Measurements from ENCODE around the gene PPT1.

Gene PPT1

DNA sequence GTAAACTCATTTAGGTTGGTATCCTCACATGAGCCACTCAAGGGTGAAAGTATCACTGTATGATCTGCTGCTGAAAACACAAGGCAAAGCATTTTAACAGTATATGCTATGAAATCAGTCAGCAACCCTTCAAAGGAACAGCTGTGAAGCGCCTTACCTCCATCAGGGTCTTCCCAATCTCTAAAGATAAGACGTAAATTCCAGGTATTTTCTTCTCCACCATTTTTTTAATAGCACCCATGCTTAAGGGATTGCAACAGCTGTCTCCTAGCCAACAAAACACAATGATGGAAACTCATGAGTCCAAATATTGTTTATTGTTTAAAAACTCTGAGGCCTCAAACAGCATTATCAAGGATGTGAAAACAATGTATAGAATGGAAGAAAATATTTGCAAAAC is 4.8 kb downstream of the PPT1 start:
- DNase-seq, result no peak

DNA sequence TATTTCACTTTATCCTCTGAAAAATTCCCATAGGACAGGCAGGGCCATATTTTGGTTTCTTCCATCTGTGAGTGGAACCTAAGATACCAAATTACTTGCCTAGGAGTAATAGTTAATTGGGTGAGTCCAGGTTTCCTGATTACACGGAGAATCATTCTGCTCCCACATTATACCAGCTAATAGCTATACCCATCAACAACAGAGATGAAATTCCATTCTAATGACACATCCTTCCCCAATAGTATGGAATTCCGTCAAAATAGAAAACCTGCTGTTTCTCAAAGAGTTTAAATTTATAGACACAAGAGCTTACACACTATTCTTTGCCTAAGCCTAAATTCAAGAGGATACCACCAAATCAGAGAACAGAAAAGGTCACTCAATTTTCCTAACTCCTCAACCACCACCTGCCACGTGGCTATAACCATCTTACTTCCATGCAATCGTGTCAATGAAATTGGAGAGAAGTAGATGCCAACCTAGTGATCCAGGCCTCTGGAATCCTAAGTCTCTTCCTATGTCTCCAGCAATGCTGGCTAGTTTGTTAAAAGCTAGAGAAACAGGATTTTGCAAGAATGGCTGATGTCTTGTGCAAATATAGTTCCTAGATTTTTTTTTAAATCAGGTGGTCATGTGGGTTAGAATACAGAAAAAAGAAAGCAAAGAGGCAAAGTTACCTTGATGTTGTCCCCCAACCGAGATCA is 6.2 kb downstream of the PPT1 start:
- no peak for DNase-seq

DNA sequence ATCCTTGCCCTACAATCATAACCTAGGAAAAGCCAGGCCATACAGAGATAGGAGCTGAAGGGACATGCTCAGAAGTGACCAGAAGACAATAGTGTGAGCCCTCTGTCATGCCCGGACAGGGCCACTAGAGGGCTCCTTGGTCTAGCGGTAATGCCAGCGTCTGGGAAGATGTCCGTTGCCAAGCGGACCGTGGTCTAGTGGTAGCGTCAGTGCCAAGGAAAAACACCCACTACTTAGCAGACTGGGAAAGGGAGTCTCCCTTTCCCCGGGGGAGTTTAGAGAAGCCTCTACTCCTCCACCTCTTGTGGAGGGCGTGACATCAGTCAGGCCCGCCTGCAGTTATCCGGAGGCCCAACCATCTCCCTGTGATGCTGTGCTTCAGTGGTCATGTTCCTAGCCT is 12.3 kb downstream of the PPT1 start:
- peak; percentile 82 for DNase-seq

- DNase-seq, result no peak
Observed at GRCh38 chr1:40081871-40082270, 15.2 kb downstream of the PPT1 start.

GRCh38 chr1:40079774-40080400 is 17.2 kb downstream of the PPT1 start:
- DNase-seq, result no peak

- peak; percentile 78 for DNase-seq
Observed at GRCh38 chr1:40078512-40079333, 18.3 kb downstream of the PPT1 start.

GRCh38 chr1:40076895-40077312 is 20.1 kb downstream of the PPT1 start:
- DNase-seq, result no peak

DNA sequence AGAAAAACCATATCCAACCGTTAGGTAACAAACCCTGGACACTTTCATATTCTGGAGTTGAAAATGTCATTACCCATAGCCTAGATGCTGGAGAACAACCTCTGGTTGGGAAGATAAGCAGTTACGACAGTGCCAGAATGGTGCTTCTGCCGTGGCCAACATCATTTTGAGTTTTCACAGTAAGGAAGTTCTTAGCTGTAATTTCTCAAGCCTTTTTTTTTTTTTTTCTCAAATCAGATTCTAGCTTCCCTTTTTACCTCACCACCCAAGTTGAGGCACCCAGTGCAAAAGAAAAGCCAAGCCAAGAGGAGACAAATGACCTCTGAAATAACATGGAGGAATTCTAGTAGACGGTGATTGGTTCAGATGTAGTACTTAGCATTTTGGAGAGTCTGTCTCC is 21.8 kb downstream of the PPT1 start:
- no peak for DNase-seq

DNA sequence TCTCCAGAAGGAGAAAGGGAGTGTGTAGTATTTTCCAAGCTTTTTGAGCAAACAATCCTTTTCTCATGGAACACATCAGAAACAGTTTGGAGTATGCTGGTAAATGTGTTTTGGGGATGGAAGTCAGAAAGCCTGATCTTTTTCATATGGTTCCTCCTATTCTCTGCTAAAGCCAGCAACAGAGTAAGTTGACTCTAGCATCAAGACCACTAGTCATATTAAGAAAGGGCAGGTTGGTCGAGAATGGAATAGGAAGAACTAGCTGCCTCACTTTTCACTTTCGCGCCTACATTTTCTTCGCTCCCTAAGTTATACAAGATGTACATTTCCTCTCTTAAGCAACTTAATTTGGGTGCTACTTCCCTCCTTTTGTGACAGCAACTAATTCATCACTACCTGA is 24.0 kb downstream of the PPT1 start:
- no peak for DNase-seq

DNA sequence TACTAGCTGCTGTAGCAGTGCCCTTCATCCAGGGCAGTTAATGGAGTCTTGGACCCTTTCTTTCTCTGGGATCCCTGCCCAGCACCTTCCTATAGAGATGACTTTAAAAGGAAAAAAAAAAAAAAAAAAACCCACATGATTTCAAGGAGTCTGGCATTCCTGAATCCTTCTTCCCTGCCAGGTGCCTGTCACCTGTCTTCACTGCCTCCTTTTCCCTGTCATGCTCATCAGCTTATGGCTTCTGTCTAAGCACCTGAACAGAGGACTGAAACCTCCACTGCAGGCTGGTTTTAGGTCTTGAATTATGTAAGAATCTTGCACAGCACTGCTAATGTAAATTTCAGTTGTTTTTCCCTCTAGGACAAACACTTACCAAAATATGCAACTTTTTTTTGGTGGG is 24.9 kb downstream of the PPT1 start:
- no peak for DNase-seq

DNA sequence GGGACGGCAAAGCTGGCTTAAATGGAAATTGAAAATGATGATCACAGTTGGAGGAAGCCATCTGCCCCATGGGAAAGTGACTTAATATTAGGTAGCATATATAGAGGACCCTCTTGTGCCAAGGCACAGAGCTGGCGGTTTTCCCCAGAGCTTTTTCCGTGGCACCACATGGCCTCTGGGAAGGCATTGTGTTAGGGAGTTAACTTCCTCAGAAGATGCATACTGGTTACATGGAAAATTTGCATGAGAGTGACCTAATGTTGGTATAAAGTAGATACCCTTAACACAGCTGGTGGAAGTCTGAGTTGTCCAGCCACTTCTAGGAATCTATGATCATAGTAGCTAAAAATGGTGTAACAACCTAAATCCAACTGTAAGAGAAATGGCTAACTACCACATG is 29.2 kb downstream of the PPT1 start:
- DNase-seq, result no peak

DNA sequence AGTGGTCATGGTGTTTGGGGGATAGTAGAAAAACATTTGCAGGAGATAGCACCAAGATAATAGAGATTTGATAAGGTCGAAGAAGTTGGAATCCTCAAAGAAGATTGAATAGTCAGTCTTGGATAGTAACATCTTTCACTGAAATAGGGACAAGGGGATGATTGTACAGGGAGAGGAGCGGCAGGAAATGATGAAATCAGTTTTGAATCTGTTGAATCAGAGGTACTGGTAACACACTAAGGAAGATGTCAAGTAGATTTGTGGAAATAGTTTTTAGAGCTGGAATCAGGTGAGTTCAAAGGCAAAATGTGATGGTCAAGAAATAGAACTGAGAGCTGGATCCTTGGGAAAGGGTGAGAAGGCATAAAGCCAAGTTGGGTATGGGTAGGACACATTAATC is 30.0 kb downstream of the PPT1 start:
- no peak for DNase-seq

GRCh38 chr1:40064797-40065499 is 32.1 kb downstream of the PPT1 start:
- no peak for DNase-seq

- DNase-seq, result no peak
Observed at GRCh38 chr1:40059960-40060750, 36.9 kb downstream of the PPT1 start.

GRCh38 chr1:40059338-40059959 is 37.6 kb downstream of the PPT1 start:
- no peak for DNase-seq

GRCh38 chr1:40058453-40059337 is 38.4 kb downstream of the PPT1 start:
- DNase-seq, result no peak

DNA sequence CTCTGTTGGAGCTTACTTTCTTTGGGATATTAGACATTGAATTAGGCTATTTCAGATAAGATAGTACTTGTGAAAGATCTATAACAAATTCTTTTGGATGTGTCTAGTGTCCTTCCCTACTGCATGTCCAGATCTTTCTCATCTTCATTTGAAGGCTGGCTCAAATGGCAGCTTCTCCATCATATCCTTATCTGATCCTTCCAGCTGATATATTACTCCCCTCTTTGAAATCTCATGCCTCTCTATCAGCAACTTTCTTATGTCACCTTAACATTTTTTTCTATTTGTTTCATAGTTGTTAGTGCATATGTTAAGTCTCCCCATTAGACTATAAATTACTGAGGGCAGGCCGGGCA is 39.0 kb downstream of the PPT1 start:
- DNase-seq, result no peak

GRCh38 chr1:40057310-40058030 is 39.6 kb downstream of the PPT1 start:
- DNase-seq, result no peak

DNA sequence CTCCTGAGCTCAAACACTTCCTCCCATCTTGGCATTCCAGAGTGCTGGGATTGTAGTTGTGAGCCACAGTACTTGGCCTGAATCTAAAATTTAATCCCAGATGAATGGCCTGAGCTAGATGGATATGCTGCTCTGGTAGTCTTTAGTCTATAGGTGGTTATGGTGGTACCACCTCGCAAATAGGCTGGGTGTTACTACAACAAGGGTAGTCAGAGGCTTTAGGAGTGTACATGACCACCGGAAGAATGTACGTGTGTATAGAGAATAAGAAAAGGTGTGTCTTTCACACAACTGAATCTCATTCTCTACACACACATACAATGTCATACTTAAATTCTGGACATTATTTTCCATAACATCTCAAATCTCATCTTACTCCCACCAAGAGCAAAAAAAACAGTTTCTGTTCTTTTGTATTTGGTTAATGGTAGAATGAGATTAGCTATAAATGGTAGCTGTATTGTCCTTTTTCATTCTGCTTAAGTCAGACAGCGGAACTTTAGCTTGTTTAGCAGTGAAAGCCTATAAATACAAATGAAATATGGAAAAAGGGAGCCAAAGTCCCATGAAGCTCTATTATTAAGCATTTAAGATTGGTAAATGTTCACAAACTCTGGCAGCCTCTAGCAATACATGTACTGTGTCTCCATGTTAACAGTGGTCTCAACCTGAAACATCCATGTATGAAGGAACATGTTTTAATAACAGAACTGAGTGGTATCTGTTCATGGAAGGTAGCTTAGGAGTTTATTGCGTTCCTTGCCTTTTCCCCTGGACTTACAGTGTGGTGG is 40.3 kb downstream of the PPT1 start:
- DNase-seq, result no peak

Measured in NCI-H1092 treated with DMSO at 0.1 percent for 48 hours (cell line).